Activated CD8-positive, alpha-beta T cell treated with anti-CD3 and anti-CD28 coated beads for 36 hours (primary cell): ENCODE results near the gene PNMA1. TPM values are rescaled to one million over a fixed set of nuclear protein-coding genes. Genes with fewer than 3 reads are reported as not detected.

Experiments
- ATAC-seq: fragments of 200-7000 bp; cut with Tn5 transposase; one replicate; pipeline ENCODE4 v1.10.0; 2021; ENCODE audit warnings: mild to moderate bottlenecking, moderate library complexity
- CTCF ChIA-PET: fragments of 350-600 bp; sonication (Branson Sonifier 250); formaldehyde crosslinking; loops from one replicate; lab custom pipeline; 2021; ENCODE audit warnings: antibody characterized with exemption; lab: Charles Lee
- POLR2A ChIA-PET: fragments of 350-600 bp; sonication (Branson Sonifier 250); formaldehyde crosslinking; loops from one replicate; lab custom pipeline; 2021; ENCODE audit warnings: antibody characterized with exemption; lab: Charles Lee
- DNase-seq: peaks from one replicate; pipeline ENCODE4 v3.0.0-alpha.2; 2020
- H3K27ac Mint-ChIP-seq: one replicate; pipeline ENCODE4 v1.8.0; 2021; ENCODE audit warnings: mild to moderate bottlenecking, mixed read lengths
- H3K27me3 Mint-ChIP-seq: one replicate; pipeline ENCODE4 v1.8.0; 2021; ENCODE audit warnings: mixed read lengths
- H3K36me3 Mint-ChIP-seq: one replicate; pipeline ENCODE4 v1.8.0; 2021; ENCODE audit warnings: low read depth, mixed read lengths
- H3K4me1 Mint-ChIP-seq: one replicate; pipeline ENCODE4 v1.8.0; 2021; ENCODE audit warnings: low read depth, mixed read lengths
- H3K4me3 Mint-ChIP-seq: one replicate; pipeline ENCODE4 v1.8.0; 2021; ENCODE audit warnings: mild to moderate bottlenecking, moderate library complexity, mixed read lengths
- H3K9me3 Mint-ChIP-seq: one replicate; pipeline ENCODE4 v1.8.0; 2021; ENCODE audit warnings: mixed read lengths
- intact Hi-C: fragments of 100-400 bp; cut with micrococcal nuclease; formaldehyde crosslinking; loops from one replicate; pipeline ENCODE4 v1.10.0; 2022
- total RNA-seq, 2 experiments: library from RNA; stranded (reverse); gene quantifications; one replicate each; pipeline ENCODE4 v1.2.3, GENCODE V29; 2021
- TF ChIP-seq, protein P1 (sequence below): fragments of 200-600 bp; IDR thresholded peaks from one replicate; pipeline ENCODE4 v1.8.0; 2022; ENCODE audit warnings: antibody characterized with exemption, mild to moderate bottlenecking

The PNMA1 gene
- total RNA-seq, 2 experiments from 2014 or later: 22.9 to 24.1 TPM

DNA sequence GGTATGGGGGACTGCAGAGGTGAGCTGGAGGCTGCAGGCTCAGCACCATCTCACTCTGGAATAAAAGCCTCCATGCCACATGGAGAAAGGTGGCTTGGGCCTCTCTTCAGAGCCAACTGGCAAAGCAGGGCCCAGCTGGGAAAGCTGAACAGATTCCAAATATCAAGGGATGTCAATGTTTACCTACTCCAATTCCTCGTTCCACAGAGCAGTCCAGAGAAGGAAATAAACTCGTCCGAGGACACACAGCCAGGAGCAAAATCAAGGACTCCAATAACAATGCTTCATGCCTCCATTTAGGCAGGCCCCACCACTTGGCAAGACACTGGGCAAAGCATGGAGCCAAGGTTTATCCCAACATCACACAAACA is 36.3 kb upstream of the PNMA1 start:
- H3K36me3 Mint-ChIP-seq: peaks cover 30% of the 10 kb centered on the region
- ChIA-PET CTCF (interaction anchor here (1.3 to 13.2 kb wide), 4 partner anchors 7 to 27 kb away, joined by 4 to 143 read pairs (median 65); no protein-coding TSS in a partner anchor), POLR2A (interaction anchor here (1.0 to 14.8 kb wide), 6 partner anchors 8 to 38 kb away, joined by 3 to 512 read pairs (median 6); a partner anchor contains a TSS)
- ATAC-seq: no peak
- H3K27ac Mint-ChIP-seq: peak overlapping the region; percentile 97
- peaks cover 98% of the 10 kb centered on the region for H3K4me1 Mint-ChIP-seq
- H3K9me3 Mint-ChIP-seq: no peaks in the 10 kb centered on the region
- intact Hi-C loops: no loop called here
- H3K27me3 Mint-ChIP-seq: no peaks in the 10 kb centered on the region
- no peak for DNase-seq
- TF ChIP-seq, protein P1, sequence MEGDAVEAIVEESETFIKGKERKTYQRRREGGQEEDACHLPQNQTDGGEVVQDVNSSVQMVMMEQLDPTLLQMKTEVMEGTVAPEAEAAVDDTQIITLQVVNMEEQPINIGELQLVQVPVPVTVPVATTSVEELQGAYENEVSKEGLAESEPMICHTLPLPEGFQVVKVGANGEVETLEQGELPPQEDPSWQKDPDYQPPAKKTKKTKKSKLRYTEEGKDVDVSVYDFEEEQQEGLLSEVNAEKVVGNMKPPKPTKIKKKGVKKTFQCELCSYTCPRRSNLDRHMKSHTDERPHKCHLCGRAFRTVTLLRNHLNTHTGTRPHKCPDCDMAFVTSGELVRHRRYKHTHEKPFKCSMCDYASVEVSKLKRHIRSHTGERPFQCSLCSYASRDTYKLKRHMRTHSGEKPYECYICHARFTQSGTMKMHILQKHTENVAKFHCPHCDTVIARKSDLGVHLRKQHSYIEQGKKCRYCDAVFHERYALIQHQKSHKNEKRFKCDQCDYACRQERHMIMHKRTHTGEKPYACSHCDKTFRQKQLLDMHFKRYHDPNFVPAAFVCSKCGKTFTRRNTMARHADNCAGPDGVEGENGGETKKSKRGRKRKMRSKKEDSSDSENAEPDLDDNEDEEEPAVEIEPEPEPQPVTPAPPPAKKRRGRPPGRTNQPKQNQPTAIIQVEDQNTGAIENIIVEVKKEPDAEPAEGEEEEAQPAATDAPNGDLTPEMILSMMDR: no peak
- H3K4me3 Mint-ChIP-seq: no peak overlapping the region

DNA sequence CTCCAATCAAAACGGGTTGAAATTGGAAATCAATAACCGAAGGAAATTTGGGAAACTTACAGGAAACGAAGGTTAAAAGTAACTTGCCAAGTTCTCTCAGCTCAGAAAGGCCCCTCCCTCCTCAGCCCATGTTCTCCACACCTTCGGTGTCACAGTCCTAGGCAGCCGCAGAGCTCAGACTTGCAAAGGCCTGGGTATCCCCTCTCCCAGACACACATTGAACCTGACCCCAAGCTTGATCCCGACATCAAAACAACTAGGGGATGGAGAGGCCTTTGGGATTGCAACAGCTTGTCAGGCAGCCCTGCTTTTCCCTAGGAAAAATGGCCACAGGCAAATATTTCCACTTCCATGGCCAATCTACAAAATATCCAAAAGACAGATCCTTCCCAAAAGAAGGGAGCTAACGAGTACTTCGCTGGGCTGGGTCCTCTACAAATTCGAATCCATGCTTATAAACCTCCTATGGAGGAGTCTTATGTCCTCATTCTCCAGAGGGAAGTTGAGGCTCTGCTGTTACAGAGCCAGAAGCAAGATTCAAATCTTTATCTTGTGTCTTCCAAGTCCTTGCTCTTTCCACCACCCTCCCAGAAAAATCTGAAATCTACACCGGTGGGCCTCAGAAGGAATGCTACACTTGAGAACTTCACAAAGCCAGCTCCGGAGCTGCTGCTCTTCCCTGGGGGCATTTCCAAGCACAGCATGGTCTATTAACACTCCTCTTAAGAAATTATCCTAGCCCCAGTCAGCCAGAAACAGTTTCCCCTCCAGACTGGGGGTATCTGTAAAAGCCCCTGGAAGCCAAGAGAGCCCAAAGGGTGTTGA is 35.7 kb upstream of the PNMA1 start:
- H3K27me3 Mint-ChIP-seq: no peaks in the 10 kb centered on the region
- H3K27ac Mint-ChIP-seq: peak overlapping the region; percentile 70
- no peak for DNase-seq
- ChIA-PET POLR2A (interaction anchor here (0.7 to 14.8 kb wide), 6 partner anchors 7 to 69 kb away, joined by 3 to 512 read pairs (median 7); no protein-coding TSS in a partner anchor), CTCF (interaction anchor here (1.0 to 13.2 kb wide), 6 partner anchors 6 to 27 kb away, joined by 3 to 143 read pairs (median 7); no protein-coding TSS in a partner anchor)
- no peak overlapping the region for H3K4me3 Mint-ChIP-seq
- intact Hi-C loops: no loop called here
- H3K4me1 Mint-ChIP-seq: peaks cover 98% of the 10 kb centered on the region
- ATAC-seq: no peak
- H3K9me3 Mint-ChIP-seq: no peaks in the 10 kb centered on the region
- TF ChIP-seq, protein P1: no peak
- peaks cover 26% of the 10 kb centered on the region for H3K36me3 Mint-ChIP-seq

DNA sequence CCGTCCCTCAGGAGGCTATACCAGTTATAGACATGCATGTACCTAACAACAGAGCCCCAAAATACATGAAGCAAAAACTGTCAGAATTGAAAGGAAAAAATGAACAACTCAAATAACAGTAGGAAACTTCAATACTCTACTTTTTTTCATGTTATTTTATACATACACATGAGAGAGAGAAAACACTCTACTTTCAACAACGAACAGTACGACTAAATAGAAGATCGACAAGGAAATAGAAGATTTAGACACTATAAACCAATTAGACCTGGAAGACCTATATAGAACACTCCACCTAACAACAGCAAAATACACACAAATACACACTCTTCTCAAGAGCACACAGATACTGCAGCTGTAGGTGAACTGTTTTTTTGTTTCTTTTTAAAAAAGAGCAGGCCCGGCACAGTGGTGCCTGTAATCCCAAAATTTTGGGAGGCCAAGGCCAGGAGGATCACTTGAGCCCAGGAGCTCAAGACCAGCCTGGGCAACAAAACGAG is 34.7 kb upstream of the PNMA1 start:
- ChIA-PET CTCF (interaction anchor here (1.0 to 13.2 kb wide), 5 partner anchors 9 to 28 kb away, joined by 3 to 143 read pairs (median 7); no protein-coding TSS in a partner anchor), POLR2A (interaction anchor here (0.6 to 14.8 kb wide), 5 partner anchors 6 to 137 kb away, joined by 3 to 512 read pairs (median 236); a partner anchor contains a TSS)
- Mint-ChIP-seq H3K4me1 (peaks cover 100% of the 10 kb centered on the region), H3K27ac (peak overlapping the region; percentile 77), H3K9me3 (no peaks in the 10 kb centered on the region), H3K27me3 (no peaks in the 10 kb centered on the region), H3K4me3 (no peak overlapping the region), H3K36me3 (peaks cover 26% of the 10 kb centered on the region)
- DNase-seq: no peak
- TF ChIP-seq, protein P1: no peak
- no peak for ATAC-seq
- intact Hi-C loops: no loop called here

DNA sequence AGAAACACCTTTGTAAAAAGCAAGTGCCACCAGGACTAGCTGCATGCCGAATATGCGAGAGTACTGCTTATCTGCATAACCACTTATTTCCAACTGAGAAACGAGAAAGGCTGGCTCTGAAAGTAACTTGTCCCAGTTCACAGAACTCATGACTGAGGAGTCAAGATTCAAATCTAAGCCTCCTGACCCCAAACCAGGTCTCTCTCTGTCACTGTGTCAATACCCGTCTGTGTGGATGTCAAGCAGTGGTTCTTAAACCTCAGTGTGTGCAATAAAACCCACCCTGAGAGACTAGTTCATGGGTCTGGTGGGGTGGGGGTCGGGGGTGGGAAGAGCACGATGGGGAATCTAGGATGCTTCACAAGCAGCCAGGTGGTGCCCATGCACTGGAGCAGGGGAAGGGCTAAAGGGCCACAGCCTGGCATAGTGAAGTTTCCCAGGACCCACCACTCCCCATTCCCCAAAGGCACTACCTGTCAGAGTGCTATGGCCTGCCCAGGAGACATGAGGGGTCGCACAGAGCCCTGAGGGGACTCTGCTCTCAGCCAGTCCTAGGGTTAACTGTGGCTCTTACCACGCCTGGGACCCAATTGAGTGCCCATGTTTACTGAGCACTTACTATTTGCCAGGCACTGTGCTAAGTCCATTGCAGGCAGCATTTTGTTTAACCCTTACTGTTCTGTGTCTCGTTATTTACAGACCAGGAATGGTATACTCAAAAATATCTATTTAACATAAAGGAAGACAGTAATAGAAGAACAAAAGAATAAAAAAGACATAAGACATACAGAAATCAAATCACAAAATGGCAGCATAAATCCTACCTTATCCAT is 33.4 kb upstream of the PNMA1 start:
- POLR2A ChIA-PET: interaction anchor here (8.9 to 12.2 kb wide), 2 partner anchors 9 to 39 kb away, joined by 59 to 236 read pairs; a partner anchor contains a TSS
- TF ChIP-seq, protein P1: no peak
- Mint-ChIP-seq H3K9me3 (no peaks in the 10 kb centered on the region), H3K4me1 (peaks cover 100% of the 10 kb centered on the region), H3K36me3 (peaks cover 24% of the 10 kb centered on the region), H3K27ac (peak overlapping the region; percentile 66), H3K27me3 (no peaks in the 10 kb centered on the region), H3K4me3 (no peak overlapping the region)
- ATAC-seq (no peak), DNase-seq (no peak)
- intact Hi-C loops: no loop called here
- CTCF ChIA-PET: interaction anchor here (8.2 to 8.7 kb wide), 2 partner anchors 8 to 79 kb away, joined by 63 to 123 read pairs; a partner anchor contains a TSS
